Dedifferentiated amniotic fluid mesenchymal stem cell (primary cell): ENCODE results near the gene ITM2B.

ENCODE experiments used
- DNase-seq: peaks from one replicate; pipeline ENCODE4 v3.0.0-alpha.2; 2016; ENCODE audit errors: extremely low spot score

The ITM2B gene

GRCh38 chr13:48304143-48304876 lies 71.3 kb downstream of the ITM2B start:
- DNase-seq, result peak; percentile 38

GRCh38 chr13:48311223-48311622 lies 78.2 kb downstream of the ITM2B start:
- no peak for DNase-seq

GRCh38 chr13:48315969-48316650 lies 83.1 kb downstream of the ITM2B start:
- no peak for DNase-seq

GRCh38 chr13:48316826-48317510 lies 84.0 kb downstream of the ITM2B start:
- DNase-seq, result no peak

GRCh38 chr13:48317511-48318376 lies 84.7 kb downstream of the ITM2B start:
- DNase-seq, result no peak

GRCh38 chr13:48318377-48318811 lies 85.4 kb downstream of the ITM2B start:
- DNase-seq, result no peak

- no peak for DNase-seq
These were observed 86.0 kb downstream of the ITM2B start for GRCh38 chr13:48318821-48319511.
